Stimulated activated CD8-positive, alpha-beta memory T cell treated with anti-CD3 and anti-CD28 coated beads, Interleukin-7, amount 100 ng/mL, for 48 hours (primary cell): ENCODE data around the gene TMCO2.
"Not testable (repeated sequence)": the region's sequence is repeated elsewhere in the genome, so short reads cannot be mapped to it uniquely, and the experiment has no call there.

Source experiments
- DNase-seq, 2 donors: peaks; one replicate each; pipeline ENCODE4 v3.0.0-alpha.2; 2020; ENCODE audit warnings: low read depth in 1 of 2; ENCODE audit errors: extremely low read depth in 1 of 2

TMCO2 gene

DNA sequence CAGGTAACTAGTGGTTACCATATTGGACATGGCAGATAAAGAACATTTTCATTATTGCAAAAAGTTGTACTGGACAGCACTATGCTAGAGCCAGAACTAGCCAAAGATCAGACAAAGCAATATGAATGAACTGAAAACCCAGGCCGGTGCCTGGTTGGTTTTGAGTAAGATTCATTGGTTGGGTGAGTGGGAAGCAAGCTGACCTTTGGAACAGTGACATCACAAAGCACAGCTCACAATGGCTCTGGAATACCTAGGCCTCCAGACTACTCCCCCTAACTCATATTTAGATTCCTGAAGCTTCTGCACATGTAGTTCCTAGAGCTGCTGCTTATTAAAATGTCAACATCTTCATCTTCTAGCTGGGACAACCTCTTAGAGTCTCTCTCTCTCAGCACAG is at the start of gene TMCO2:
TSS of gene TMCO2 (plus strand) at position 283 of the 400 bp plus-strand sequence. CDS start at position 340, 57 bp downstream.
- DNase-seq = no peak

DNA sequence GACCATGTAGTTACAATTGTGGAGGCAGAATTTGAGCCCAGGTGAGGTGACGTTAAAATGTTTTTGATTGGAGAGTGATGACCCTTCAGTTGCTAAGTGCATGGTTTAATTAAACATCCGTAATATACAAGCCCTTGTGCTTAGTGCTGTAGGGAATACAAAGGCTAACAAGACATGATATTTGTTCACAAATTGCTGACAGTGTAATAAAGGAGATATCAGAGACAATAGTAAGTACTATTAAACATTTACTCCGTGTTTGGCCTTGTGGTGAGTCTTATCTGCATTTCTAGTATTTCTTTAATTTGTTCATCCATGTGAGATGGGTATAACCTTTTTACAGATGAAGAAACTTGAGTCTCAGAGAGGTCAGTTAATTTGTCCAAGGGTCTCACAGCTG is 48.6 kb upstream of the TMCO2 start:
- DNase-seq = no peak

DNA sequence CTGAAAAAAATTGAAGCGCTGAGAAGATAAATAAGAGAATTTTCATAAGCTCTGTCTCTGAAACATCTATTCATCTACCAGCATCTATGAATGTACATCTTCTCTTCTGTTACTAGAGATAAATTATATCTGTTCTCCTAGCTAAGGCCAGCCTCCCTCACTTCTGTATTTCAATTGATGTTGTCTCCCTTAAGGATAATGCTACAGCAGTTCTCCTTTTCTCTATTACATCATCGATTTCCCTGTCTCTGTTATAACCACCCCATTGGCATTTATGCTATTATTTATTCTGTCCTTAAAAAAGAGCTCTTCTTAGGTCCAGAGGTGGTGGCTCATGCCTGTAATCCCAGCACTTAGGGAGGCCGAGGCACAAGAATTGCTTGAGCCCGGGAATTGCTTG is 42.9 kb upstream of the TMCO2 start:
- DNase-seq = no peak

DNA sequence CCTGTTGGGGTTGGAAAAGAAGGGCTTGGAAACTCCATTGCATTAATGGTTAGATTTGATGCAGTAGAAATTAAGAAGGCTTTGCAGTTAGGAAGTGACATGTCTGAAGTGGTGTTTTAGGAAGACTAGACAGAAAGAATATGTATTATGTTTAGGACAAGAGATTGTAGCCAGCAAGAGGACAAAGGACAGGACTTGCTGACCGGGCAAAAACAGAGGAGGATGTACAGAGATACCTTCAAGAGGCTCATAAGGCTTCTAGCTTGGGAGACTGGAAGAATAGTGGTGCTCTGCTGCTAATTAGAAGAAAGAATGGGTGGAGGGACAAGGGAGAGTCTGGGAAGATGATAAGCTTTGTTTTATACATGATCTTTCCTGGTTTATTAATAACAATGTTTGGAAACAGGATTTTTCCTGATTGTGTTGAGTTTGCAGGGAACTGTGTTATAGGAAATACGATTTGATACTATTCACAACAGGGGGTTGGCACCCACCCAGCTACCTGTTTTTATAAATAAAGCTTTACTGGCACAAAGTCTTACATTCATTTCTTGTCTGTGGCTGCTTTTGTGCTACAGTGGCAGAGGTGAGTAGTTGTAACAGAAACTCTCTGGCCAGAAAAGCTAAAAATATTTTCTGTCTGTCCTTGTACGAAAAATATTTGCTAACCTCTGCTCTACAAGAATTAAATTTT is 37.1 kb upstream of the TMCO2 start:
- DNase-seq = no peak

DNA sequence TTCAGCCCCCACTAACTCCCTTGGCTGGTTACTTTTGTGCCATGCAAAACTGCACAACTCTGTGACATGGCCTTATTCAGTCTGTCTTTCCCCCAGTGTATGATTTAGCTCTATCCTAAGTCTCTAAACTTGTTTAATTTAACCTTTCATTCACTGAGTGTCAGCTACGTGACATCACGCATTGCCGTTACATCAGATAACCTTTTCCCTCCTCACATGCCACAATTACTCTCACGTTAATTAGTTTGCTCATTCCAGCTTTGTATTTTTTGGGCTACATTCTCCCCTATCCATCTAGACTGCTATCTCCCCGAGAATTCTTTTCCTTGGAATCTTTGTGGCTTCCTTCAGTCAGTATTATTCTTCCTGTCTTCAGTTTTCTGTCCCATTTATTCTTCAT is 29.4 kb upstream of the TMCO2 start:
- DNase-seq = no peak

DNA sequence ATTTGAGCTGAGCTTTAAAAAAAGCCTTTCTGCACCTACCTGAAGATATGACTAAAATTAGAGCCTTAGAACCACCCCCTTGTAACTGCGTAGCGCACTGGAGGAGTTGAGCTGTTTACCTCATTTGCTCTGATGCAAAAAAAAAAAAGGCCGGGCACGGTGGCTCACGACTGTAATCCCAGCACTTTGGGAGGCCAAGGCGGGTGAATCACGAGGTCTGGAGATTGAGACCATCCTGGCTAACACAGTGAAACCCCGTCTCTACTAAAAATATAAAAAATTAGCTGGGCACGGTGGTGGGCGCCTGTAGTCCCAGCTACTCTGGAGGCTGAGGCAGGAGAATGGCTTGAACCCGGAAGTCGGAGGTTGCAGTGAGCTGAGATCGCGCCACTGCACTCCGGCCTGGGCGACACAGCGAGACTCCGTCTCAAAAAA is 26.2 kb upstream of the TMCO2 start:
- not testable (repeated sequence) for DNase-seq

DNA sequence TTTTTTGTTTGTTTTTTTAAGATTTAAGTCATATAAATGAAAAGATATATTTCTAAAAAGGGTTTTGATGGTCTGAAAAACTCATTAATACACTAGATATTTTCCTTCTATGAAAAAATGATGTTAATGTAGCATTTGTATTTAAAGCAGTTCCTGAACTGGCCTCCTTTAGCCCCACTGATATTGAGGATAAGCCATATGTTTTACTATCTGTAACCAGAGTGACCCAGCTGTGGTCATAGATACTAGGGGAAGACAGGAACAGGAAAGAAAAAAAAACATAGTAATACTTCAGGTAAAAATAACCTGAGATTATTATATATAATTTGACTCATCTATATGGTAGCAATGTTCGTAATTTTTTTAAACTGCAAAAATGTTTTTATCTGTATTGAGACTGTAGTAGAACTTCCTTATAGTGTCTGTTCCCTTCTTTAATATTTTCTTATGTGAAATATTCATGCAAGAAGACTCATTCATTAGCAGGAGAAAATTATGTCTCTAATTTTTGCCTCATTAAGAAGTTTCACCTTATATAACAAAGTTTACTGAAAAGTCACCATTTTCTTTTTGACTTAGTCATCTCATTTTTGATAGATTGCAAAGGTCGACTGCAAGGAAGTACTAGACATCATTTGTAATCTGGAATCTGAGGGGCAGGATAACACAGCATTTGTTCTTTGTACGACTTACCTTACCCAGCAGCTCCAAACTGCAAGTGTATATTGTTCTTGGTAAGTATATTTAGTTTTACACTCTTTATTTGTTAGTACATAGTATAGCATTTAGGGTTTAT is 25.6 kb upstream of the TMCO2 start:
- no peak for DNase-seq

DNA sequence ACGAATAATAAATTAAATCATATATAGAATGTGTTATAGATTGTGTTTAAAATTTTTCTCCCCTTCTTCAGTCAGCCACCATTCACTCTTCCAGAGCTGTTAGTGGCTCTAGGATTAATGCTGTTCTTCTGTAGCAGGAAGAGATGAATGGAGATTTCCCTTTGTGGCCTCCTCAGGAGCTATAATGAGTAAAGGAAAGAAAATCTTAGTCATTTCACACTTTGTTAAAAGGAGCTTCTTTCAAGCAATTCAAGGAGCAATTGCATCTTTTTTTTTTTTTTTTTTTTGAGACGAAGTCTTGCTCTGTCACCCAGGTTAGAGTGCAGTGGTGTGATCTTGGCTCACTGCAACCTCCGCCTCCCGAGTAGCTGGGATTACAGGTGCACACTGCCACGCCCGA is 23.7 kb upstream of the TMCO2 start:
- DNase-seq = no peak

DNA sequence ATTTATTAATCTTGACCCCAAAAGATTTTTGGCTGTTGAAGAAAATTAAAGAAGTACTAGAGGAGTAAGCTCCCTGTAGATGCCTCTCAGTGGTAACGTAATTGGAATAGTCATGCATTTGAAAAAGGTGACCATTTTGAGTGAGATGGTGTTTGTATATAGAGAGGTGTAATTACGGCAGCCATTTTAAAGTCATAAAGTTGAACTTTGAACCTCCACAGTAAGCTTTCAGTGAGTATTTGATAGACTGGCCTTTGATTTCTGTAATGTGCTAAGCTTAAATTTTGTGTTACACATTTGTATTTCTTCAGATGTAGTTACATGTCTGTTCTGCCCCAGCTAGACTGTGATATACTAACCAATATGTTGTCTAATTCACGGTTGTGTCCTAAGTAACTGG is 21.5 kb upstream of the TMCO2 start:
- no peak for DNase-seq

DNA sequence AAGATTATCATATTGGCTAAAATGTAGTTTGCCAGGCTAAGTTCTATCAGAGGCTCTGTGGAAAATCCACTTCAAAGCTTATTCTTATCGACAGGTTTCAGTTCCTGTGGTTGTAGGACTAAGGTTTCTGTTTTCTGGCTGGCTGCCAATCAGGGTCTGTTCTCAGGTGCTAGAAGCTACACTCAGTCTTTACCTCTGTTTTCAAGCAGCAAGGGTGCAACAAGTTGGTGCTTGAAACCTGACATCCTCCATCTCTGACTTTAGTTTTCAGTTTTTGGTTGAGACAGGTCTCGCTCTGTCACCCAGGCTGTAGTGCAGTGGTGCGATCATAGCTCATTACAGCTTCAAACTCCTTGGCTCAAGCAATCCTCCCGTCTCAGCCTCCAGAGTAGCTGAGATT is 15.3 kb upstream of the TMCO2 start:
- peak; percentile 23 to 65 for DNase-seq

DNA sequence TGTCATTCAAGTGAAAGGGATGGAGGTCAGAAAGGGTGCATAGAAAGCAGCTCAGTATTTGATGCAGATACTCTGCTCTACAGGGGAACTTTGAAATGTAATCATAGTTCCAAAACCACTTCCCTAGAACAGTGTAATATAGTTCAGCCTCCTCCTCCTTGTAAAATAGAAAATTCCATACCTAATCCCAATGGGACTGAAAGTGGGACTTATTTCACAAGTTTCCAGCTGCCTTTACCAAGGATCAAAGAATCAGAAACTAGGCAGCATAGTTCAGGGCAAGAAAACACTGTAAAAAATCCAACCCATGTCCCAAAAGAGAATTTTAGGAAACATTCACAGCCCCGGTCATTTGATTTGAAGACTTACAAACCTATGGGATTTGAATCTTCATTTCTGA is 8.1 kb upstream of the TMCO2 start:
- DNase-seq = no peak

DNA sequence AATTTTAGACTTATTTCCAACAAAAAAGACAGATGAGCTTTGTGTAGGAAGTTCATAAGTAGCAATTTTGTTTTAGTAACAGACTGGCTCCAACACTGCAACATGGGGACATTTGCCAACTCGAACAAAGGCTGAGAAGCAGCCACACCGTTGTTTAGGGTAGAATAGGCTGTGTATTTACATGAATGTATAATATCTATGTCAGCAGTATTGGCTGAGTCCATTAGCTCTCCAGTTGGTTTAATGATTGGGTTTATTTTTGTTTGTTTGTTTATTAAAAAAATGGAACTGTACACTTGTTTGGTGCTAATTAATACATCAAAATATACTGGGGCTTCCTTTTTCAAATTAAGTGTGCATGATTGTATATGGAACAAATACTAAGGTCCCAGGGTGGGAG is 7.3 kb upstream of the TMCO2 start:
- DNase-seq = no peak

DNA sequence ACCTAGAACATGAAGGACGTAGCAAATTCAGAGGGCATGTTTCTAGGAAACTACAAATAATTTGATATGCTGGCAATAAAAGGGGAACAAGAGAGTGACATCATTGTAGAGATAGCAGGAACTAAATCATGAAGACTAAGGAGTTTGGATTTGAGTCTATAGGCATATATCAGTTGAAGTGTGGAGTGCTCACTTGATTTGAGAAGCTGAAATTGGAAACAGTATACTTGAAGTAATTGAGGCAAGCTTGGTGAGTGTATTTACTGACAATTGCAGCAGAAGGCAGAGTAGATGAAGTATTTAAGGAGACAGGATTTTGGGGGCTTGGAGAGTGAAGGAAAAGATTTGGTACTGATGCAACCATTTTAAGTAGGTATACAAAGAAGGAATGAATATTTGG is 6.4 kb upstream of the TMCO2 start:
- DNase-seq = no peak

DNA sequence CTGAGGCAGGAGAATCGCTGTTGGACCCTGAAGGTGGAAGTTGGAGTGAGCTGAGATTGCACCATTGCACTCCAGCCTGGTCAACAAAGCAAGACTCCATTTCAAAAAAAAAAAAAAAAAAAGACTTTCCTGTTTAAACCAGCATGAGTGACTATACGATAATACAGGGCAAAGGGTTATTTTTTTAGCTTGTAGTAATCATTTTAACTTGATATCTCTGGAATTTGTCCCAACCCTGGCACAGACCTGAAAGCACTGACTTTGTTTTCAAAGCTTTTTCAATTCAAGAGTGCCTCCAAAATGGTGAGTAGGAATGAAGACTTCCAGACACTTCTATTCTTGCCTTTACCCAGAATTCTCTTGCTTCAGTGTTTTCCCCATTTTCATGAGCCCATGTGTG is 4.4 kb upstream of the TMCO2 start:
- DNase-seq = no peak

DNA sequence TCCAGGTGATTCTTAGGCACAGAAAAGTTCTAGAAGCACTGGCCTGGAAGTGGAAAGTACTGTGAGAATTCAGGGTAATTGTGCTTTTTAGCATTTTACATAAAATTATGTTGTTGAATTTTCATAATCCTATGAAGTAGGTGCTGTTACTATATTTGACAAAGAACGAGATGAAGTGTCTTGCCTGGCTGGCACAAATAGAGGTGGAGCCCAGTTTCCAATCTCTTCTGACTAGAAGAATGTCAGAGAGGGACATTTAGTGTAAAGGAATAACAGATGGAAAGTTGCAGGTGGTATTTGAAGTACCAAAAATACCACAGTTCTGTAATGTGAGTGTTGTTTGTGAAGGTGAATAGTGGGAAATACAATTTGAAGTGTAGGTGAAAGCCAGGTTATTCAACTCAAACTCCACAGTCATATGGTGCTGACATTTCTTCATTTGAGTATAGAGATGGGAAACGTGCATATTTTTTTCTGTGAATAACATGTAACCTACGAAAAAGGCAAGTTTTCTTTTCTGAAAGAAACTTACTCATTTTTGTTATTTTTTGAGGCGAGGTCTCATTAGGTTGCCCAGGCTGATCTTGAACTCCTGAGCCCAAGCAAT is 3.5 kb upstream of the TMCO2 start:
- DNase-seq = no peak

DNA sequence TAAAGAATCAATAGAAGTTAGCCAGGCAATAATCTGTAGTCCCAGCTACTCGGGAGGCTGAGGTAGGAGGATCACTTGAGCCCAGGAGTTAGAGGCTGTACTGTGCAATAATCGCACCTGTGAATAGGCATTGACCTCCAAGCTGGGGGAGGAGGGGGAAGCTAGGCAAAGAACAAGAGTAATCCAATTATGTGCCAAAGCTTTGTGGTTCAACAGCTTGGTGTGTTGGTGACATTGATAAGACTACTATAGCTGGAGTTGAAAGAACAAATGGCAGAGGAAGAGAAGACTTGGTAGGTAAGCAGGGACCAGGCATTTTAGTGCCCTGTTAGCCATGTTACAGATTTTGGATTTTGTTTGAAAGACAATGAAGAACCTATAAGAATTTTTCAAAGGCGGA is 2.1 kb upstream of the TMCO2 start:
- DNase-seq = no peak

DNA sequence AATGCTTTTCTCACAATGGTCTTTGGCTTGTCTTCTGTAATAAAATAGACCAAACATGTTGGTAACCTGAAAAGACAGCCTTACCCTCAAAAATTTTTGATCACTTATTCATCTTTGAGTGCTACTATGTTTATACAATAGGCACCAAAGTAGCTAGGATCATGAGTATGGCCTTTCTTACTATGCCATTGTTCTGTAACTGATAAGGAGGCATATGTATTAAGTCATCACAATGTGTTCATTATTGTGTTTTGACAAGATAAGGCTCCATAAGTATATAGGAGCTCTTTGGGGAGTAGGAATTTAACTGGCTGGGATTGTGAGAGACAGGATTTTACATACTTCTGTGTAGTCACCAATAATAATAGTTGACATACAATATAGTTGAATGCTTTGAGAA is 675 bp downstream of the TMCO2 start:
- DNase-seq = no peak

DNA sequence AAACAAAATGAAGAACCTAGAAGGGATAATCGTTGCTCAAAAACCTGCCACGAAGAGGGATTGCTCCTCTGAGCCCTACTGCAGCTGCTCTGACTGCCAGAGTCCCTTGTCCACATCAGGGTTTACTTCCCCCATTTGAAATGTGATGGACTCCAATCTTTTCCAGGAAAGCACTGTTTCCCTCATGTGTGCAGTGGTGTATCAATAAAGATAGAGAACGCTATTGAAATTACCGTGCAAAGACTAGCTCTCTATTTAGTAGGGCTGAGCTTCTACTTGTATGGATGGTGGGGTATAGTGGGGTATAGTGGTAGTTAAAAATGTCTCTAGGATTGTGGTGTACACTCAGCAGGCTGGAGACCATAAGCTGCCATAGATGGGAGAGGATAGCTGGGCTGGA is 3.7 kb downstream of the TMCO2 start:
- no peak for DNase-seq

DNA sequence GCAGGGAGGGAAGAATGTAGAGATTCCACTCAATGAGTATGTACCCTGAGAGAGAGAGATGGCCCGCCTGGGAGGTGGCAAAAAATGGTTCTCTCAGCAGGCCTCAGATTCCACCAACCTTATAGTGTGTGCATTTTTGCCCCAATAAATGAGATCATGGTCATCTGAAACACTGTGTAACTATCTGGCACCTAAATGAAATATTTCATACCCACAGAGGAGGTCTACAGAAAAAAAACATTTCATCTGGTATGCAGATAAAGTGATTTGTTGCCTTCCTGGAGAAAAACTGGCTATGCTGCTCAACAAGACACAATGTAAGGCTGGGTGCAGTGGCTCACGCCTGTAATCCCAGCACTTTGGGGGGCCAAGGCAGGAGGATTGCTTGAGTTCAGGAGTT is 4.9 kb downstream of the TMCO2 start:
- DNase-seq = no peak

DNA sequence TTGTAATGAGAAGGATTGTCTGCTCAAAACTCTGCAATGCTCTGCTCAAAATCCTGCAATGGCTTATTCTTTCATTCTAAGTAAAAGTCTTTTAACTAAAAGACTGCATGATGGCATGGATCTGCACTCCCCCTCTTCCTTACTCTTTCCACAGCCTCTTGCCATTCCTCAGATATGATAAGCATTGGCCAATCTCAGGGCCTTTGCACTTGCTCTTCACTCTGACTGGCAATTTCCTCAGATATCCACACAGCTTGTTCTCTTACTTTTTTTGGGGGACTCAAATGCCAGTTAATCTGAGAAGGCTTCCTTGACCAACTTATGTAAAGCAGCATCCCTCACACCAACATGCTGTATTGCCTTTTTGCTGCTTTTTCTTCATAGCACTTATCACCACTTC is 7.5 kb downstream of the TMCO2 start:
- no peak for DNase-seq

DNA sequence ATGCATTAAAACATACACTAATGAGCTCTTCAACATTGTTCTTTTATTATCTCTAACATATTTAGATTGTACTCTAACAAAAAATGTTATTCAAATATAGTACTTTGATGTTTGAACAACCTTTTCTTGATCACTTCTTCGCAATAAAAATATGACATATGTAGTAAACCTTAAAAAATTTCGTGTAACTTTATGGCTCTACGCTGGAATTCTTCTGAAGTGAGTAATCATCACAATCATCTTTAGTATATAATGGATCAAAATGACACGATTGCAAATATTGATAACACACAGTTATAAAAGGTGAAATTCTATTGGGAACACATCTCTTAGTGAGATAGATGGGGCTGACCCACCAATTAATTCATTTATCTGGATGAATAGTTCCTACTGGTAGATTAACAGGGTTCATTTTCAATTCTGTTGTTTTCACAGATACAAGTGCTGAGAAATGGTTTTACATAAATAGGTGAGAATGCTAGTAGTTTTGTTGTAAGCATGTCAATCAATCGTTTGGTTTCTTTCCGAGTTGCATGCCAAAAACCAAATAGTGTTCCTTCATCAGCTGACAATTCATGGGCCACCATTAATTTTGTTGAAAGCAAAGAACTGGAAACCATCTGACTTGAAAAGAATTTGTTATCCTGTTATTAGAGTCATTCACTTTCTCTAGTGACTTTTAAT is 8.8 kb downstream of the TMCO2 start:
- no peak for DNase-seq

DNA sequence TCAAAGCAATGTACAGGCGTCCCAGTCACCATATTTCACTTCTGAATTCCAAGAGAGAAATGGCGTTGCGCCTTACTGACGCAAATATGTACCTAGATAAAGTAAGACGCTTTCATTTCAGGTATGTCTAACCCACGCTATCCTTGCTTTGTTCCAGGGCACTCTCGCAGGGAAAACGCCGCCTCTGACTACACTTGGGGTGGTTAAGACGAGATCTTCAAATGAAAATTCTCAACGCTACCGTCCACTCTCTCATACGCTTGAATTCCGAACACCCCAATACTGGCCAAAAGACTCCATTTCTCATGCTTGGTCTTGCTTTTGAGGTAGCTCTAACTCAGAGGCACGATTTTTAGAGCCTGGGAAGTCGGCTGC is 9.6 kb downstream of the TMCO2 start:
- DNase-seq = no peak
